HCT116 (cell line): ENCODE data around the gene FMN1. TPM values are rescaled to one million over a fixed set of nuclear protein-coding genes. Genes with fewer than 3 reads are reported as not detected.

Experiments
- ATAC-seq: fragments of 200-7000 bp; cut with Tn5 transposase; 2 replicates; pipeline ENCODE4 v1.9.1; 2020; ENCODE audit warnings: mild to moderate bottlenecking, moderate library complexity
- BruUV-seq: library from RNA; stranded (reverse); fragments of 400-500 nt; replicated peaks from 2 replicates; lab custom pipeline; 2021; lab: Mats Ljungman, UMichigan
- CTCF ChIA-PET: fragments of 300-600 bp; sonication (Branson Sonifier 250); formaldehyde crosslinking; loops from one replicate; lab custom pipeline; 2021; ENCODE audit warnings: antibody characterized with exemption; lab: Charles Lee
- POLR2A ChIA-PET: fragments of 300-600, 350-600 bp; sonication (Branson Sonifier 250); formaldehyde crosslinking; loops from one replicate; lab custom pipeline; 2021; ENCODE audit warnings: antibody characterized with exemption; lab: Charles Lee
- RAD21 ChIA-PET, 2 experiments: fragments of 300-600 bp; sonication (Branson Sonifier 250); formaldehyde crosslinking; loops; one replicate each; lab custom pipeline; 2023; ENCODE audit warnings: low total read pairs in 2 of 2; ENCODE audit not compliant: uncharacterized antibody in 2 of 2, unreplicated experiment in 2 of 2, low non-redundant PET in 1 of 2; lab: Charles Lee
- DNase-seq: peaks from one replicate; pipeline ENCODE4 v3.0.0-alpha.2; 2010; ENCODE audit warnings: low read depth, low spot score
- H2AFZ ChIP-seq: fragments of 200-600 bp; shearing (Covaris generic), sonication (generic); 2 replicates; pipeline ENCODE4 v1.6.1; 2017; ENCODE audit warnings: low read depth, mixed run types, mixed read lengths, antibody characterized with exemption, low read length; ENCODE audit not compliant: poor library complexity, severe bottlenecking
- H3K27ac ChIP-seq: 2 replicates; pipeline ENCODE4 v1.5.1; 2012; ENCODE audit warnings: low read depth, low read length
- H3K27me3 ChIP-seq: fragments of 200-600 bp; sonication (generic); 2 replicates; pipeline ENCODE4 v1.6.1; 2016; ENCODE audit warnings: mixed run types, low read length, mixed read lengths; ENCODE audit not compliant: insufficient read depth
- H3K36me3 ChIP-seq, 2 experiments: fragments of 200-500 bp in 1 of 2; fragments of 200-600 bp in 1 of 2; sonication (Bioruptor generic) in 1 of 2; sonication (generic) in 1 of 2; 2 replicates each; pipeline versions ENCODE4 v1.5.1 to v1.6.1; 2014 to 2016; ENCODE audit warnings: low read length in 2 of 2, inconsistent platforms in 1 of 2, mixed read lengths in 1 of 2, mixed run types in 1 of 2; ENCODE audit not compliant: insufficient read depth in 2 of 2, control insufficient read depth in 1 of 2
- H3K4me1 ChIP-seq, 2 experiments: fragments of 200-600 bp in 1 of 2; sonication (generic) in 1 of 2; 2 replicates each; pipeline versions ENCODE4 v1.5.1 to v1.6.1; 2012 to 2017; ENCODE audit warnings: low read length in 2 of 2, inconsistent platforms in 1 of 2, mild to moderate bottlenecking in 1 of 2, mixed read lengths in 1 of 2, mixed run types in 1 of 2, moderate library complexity in 1 of 2; ENCODE audit not compliant: insufficient read depth in 2 of 2, control insufficient read depth in 1 of 2
- H3K4me2 ChIP-seq: fragments of 200-600 bp; sonication (generic); 2 replicates; pipeline ENCODE4 v1.6.1; 2017; ENCODE audit warnings: mixed run types, low read length, mixed read lengths
- H3K4me3 ChIP-seq, 2 experiments: fragments of 200-600 bp in 1 of 2; sonication (generic) in 1 of 2; replicated peaks in 1 of 2; 2 replicates each; pipeline ENCODE4 v1.5.1; 2011 to 2016; ENCODE audit warnings: low read length in 2 of 2, control low read depth in 1 of 2, low read depth in 1 of 2, mild to moderate bottlenecking in 1 of 2, mixed read lengths in 1 of 2, mixed run types in 1 of 2
- H3K79me2 ChIP-seq: fragments of 200-600 bp; sonication (generic); 2 replicates; pipeline ENCODE4 v1.6.1; 2017; ENCODE audit warnings: mild to moderate bottlenecking, mixed run types, low read length, moderate library complexity, mixed read lengths; ENCODE audit not compliant: insufficient read depth
- H3K9ac ChIP-seq: fragments of 200-600 bp; sonication (generic); 2 replicates; pipeline ENCODE4 v1.6.1; 2016; ENCODE audit warnings: low read length, mixed read lengths
- H3K9me2 ChIP-seq: fragments of 200-600 bp; sonication (generic), shearing (Covaris generic); 2 replicates; pipeline ENCODE4 v1.6.1; 2017; ENCODE audit warnings: mixed run types, mild to moderate bottlenecking, moderate library complexity; ENCODE audit not compliant: insufficient read depth
- H3K9me3 ChIP-seq, 2 experiments: fragments of 200-500 bp in 1 of 2; fragments of 200-600 bp in 1 of 2; sonication (Bioruptor generic) in 1 of 2; sonication (generic) in 1 of 2; 2 replicates each; pipeline ENCODE4 v1.6.1; 2014 to 2017; ENCODE audit warnings: low read length in 2 of 2, mixed read lengths in 2 of 2, inconsistent platforms in 1 of 2, low read depth in 1 of 2, mild to moderate bottlenecking in 1 of 2, mixed run types in 1 of 2, moderate library complexity in 1 of 2; ENCODE audit not compliant: control insufficient read depth in 1 of 2, insufficient read depth in 1 of 2
- H4K20me1 ChIP-seq: fragments of 200-600 bp; sonication (generic), shearing (Covaris generic); 2 replicates; pipeline ENCODE4 v1.6.1; 2017; ENCODE audit warnings: mixed run types, mild to moderate bottlenecking, moderate library complexity; ENCODE audit not compliant: insufficient read depth
- CBX3 ChIP-seq: IDR thresholded peaks from 2 replicates; pipeline ENCODE4 v1.6.1; 2012; ENCODE audit warnings: low read depth
- CTCF ChIP-seq, 3 experiments: fragments of 200-600 bp in 1 of 3; sonication (generic) in 1 of 3; IDR thresholded peaks in 2 of 3; conservative IDR thresholded peaks in 1 of 3; 2 replicates each; pipeline ENCODE4 v1.5.1; 2012 to 2017; ENCODE audit warnings: low read depth in 2 of 3, low read length in 2 of 3, antibody characterized with exemption in 1 of 3, borderline replicate concordance in 1 of 3, control low read depth in 1 of 3, mild to moderate bottlenecking in 1 of 3, mixed read lengths in 1 of 3, mixed run types in 1 of 3, moderate library complexity in 1 of 3; ENCODE audit not compliant: insufficient read depth in 1 of 3
- EGR1 ChIP-seq: IDR thresholded peaks from 2 replicates; pipeline ENCODE4 v1.6.1; 2012; ENCODE audit warnings: low read depth
- FOSL1 ChIP-seq: IDR thresholded peaks from 2 replicates; pipeline ENCODE4 v1.6.1; 2012; ENCODE audit warnings: low read depth
- JUND ChIP-seq: IDR thresholded peaks from 2 replicates; pipeline ENCODE4 v1.6.1; 2012
- MAX ChIP-seq: IDR thresholded peaks from 2 replicates; pipeline ENCODE4 v1.6.1; 2012
- POLR2A ChIP-seq: IDR thresholded peaks from 2 replicates; pipeline ENCODE4 v1.7.0; 2011; ENCODE audit warnings: borderline replicate concordance; ENCODE audit not compliant: insufficient read depth, insufficient read length; ENCODE audit errors: extremely low read depth
- POLR2AphosphoS5 ChIP-seq: IDR thresholded peaks from 2 replicates; pipeline ENCODE4 v1.6.1; 2011; ENCODE audit warnings: mild to moderate bottlenecking, low read depth, low read length, moderate library complexity
- RAD21 ChIP-seq: IDR thresholded peaks from 2 replicates; pipeline ENCODE4 v1.6.1; 2012; ENCODE audit warnings: low read depth, mild to moderate bottlenecking
- SIN3A ChIP-seq: IDR thresholded peaks from 2 replicates; pipeline ENCODE4 v1.6.1; 2012; ENCODE audit warnings: low read depth
- SRF ChIP-seq: IDR thresholded peaks from 2 replicates; pipeline ENCODE4 v1.6.1; 2012; ENCODE audit warnings: low read depth
- TCF7L2 ChIP-seq: IDR thresholded peaks from 2 replicates; pipeline ENCODE4 v1.7.0; 2011; ENCODE audit warnings: borderline replicate concordance, inconsistent platforms; ENCODE audit not compliant: insufficient read depth, insufficient read length; ENCODE audit errors: extremely low read depth
- ZFX ChIP-seq: fragments of 450-650 bp; IDR thresholded peaks from 2 replicates; pipeline ENCODE4 v1.6.1; 2017
- ZNF274 ChIP-seq: fragments of 200-500 bp; sonication (Bioruptor generic); IDR thresholded peaks from 2 replicates; pipeline ENCODE4 v1.6.1; 2014; ENCODE audit warnings: mild to moderate bottlenecking, low read depth, low read length, inconsistent platforms
- intact Hi-C: fragments of 100-400 bp; cut with micrococcal nuclease; formaldehyde crosslinking; loops from 2 replicates; pipeline ENCODE4 v1.10.0; 2022
- total RNA-seq: library from RNA; stranded (reverse); gene quantifications from one replicate; pipeline ENCODE4 v1.2.1, GENCODE V29; 2021; ENCODE audit not compliant: unreplicated experiment
- TF ChIP-seq, protein P1 (sequence below): IDR thresholded peaks from 2 replicates; pipeline ENCODE4 v1.6.1; 2011; ENCODE audit warnings: mild to moderate bottlenecking, low read length, moderate library complexity; ENCODE audit not compliant: insufficient replicate concordance; ENCODE audit errors: extremely low read depth

The FMN1 gene
- total RNA-seq, 1 experiment from 2014 or later = 0.39 TPM

GRCh38 chr15:32893421-32893820 lies 301.1 kb downstream of the FMN1 start:
- Histone ChIP-seq H3K9me3 (no peaks in the 10 kb centered on the region), H3K4me1 (no peaks in the 10 kb centered on the region), H3K9me2 (no peaks in the 10 kb centered on the region), H3K79me2 (no peaks in the 10 kb centered on the region), H3K4me2 (no peak overlapping the region), H3K9ac (no peak overlapping the region), H2AFZ (no peak overlapping the region), H4K20me1 (no peaks in the 10 kb centered on the region), H3K27ac (no peak overlapping the region), H3K4me3 (no peak overlapping the region), H3K27me3 (no peaks in the 10 kb centered on the region), H3K36me3 (no peaks in the 10 kb centered on the region)
- intact Hi-C loops = no loop called here
- RAD21 ChIA-PET = no interaction called here
- no peak for ATAC-seq
- no peak for DNase-seq
- POLR2A ChIA-PET = no interaction called here
- CTCF ChIA-PET = no interaction called here
- TF ChIP-seq, protein P1, sequence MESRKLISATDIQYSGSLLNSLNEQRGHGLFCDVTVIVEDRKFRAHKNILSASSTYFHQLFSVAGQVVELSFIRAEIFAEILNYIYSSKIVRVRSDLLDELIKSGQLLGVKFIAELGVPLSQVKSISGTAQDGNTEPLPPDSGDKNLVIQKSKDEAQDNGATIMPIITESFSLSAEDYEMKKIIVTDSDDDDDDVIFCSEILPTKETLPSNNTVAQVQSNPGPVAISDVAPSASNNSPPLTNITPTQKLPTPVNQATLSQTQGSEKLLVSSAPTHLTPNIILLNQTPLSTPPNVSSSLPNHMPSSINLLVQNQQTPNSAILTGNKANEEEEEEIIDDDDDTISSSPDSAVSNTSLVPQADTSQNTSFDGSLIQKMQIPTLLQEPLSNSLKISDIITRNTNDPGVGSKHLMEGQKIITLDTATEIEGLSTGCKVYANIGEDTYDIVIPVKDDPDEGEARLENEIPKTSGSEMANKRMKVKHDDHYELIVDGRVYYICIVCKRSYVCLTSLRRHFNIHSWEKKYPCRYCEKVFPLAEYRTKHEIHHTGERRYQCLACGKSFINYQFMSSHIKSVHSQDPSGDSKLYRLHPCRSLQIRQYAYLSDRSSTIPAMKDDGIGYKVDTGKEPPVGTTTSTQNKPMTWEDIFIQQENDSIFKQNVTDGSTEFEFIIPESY = no peak
- BruUV-seq = no TSS peak

GRCh38 chr15:32889214-32889613 lies 305.3 kb downstream of the FMN1 start:
- intact Hi-C loops = no loop called here
- DNase-seq (no peak), ATAC-seq (no peak)
- Histone ChIP-seq H3K9me3 (no peaks in the 10 kb centered on the region), H3K4me1 (0 out of 4 replicates have a peak, but pooled peaks cover 0 to 1% of the 10 kb centered on the region in 2 experiments), H3K4me3 (no peak overlapping the region), H3K27me3 (no peaks in the 10 kb centered on the region), H3K36me3 (no peaks in the 10 kb centered on the region), H3K4me2 (no peak overlapping the region), H3K79me2 (no peaks in the 10 kb centered on the region), H3K9ac (no peak overlapping the region), H3K27ac (no peak overlapping the region), H4K20me1 (no peaks in the 10 kb centered on the region), H3K9me2 (no peaks in the 10 kb centered on the region), H2AFZ (no peak overlapping the region)
- CTCF ChIA-PET = no interaction called here
- POLR2A ChIA-PET = no interaction called here
- BruUV-seq = no TSS peak
- RAD21 ChIA-PET = no interaction called here
- TF ChIP-seq CTCF (IDR thresholded peaks at IDR 0.05 in 2 of 3, conservative IDR thresholded peaks at IDR 0.05 in 1 of 3; ENCODE audit: borderline replicate concordance in 1 of 3, insufficient read depth in 1 of 3, low read depth in 2 of 3, low read length in 2 of 3) (no peak), EGR1 (no peak), SIN3A (no peak), TCF7L2 (no peak), RAD21 (no peak), POLR2A (no peak), MAX (no peak), ZNF274 (no peak), ZFX (no peak), JUND (no peak), CBX3 (no peak), POLR2AphosphoS5 (no peak), FOSL1 (no peak), SRF (no peak)
- TF ChIP-seq, protein P1 = no peak
